Fibroblast of skin of abdomen (primary cell): ENCODE measurements around the gene ORAI3.
A peak's percentile ranks its signal among the peaks of the same experiment; 100 is the strongest.

ENCODE experiments used
- DNase-seq: peaks from one replicate; pipeline ENCODE4 v3.0.0-alpha.2; 2013

Gene ORAI3

GRCh38 chr16:30992276-30992780, 43.5 kb downstream of the ORAI3 start:
- DNase-seq, result no peak

- no peak for DNase-seq
Measured at GRCh38 chr16:30992931-30993816, 44.3 kb downstream of the ORAI3 start.

- DNase-seq, result no peak
Measured at GRCh38 chr16:30995927-30996323, 47.1 kb downstream of the ORAI3 start.

DNA sequence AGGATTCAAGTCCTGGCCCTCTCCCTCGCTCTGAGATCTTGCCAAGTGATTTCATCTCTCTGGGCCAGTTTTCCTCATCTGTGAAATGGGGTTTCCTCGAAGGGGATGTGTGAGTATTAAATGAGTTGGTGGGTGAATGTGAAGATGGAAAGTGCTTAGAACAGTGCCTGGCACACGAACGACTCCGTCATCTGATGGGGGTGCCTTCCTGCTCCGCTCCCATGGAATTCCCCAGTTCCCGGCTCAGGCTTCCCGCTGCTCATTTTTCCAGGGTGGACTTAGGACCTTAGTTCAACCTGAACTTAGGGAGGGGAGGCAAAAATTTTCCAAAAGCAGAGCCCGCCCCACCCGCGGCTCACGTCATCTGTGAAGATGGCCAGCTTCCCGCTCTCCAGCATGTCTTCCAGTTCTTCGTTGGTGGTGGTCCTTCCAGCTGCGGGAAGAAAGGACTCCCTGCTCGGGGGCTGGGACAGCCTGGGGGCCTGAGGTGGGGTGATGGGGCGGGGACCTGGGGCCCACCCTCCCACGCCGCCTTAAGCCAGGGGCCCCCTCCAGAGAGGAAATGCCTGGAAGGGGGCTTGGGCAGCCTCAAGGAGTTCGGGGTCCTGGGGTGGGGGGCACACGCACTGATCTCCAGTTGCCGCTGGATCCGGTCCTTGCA, 47.6 kb downstream of the ORAI3 start:
- DNase-seq, result no peak

DNA sequence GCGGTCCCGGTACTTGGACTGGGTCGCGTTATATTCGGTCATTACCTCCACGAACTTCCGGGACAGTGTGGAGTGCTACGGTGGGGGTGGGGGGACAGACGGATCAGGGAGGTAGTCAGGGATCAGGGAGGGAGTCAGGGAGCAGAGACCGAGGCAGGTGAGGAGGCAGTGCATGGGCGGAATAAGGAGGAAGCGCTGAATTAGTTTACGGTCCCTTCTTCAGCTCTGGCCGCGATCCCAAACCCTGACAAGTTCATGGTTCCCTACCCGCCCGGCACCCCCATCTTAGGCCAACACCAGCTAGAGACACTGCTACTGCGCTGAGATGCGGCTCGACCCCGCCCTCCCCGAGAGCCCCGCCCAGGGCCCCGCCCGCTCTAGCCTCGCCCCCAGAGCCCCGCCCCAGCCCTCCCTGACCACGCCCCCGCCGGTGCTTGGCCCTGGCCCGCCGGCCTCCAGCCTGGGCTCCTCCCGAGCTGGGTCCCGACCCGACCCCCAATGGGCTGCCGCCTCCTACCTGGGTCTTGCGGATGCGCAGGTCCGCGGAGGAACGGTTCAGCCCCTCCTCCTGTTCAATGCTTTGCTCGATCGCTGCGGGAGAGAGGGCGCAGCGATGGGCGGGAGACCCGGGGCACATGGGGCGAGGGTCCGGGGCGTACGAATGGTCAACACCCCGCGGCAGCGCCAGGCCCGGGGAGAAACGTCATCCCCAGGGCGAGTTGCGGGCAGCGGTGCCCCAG, 48.3 kb downstream of the ORAI3 start:
- peak; percentile 75 for DNase-seq

DNA sequence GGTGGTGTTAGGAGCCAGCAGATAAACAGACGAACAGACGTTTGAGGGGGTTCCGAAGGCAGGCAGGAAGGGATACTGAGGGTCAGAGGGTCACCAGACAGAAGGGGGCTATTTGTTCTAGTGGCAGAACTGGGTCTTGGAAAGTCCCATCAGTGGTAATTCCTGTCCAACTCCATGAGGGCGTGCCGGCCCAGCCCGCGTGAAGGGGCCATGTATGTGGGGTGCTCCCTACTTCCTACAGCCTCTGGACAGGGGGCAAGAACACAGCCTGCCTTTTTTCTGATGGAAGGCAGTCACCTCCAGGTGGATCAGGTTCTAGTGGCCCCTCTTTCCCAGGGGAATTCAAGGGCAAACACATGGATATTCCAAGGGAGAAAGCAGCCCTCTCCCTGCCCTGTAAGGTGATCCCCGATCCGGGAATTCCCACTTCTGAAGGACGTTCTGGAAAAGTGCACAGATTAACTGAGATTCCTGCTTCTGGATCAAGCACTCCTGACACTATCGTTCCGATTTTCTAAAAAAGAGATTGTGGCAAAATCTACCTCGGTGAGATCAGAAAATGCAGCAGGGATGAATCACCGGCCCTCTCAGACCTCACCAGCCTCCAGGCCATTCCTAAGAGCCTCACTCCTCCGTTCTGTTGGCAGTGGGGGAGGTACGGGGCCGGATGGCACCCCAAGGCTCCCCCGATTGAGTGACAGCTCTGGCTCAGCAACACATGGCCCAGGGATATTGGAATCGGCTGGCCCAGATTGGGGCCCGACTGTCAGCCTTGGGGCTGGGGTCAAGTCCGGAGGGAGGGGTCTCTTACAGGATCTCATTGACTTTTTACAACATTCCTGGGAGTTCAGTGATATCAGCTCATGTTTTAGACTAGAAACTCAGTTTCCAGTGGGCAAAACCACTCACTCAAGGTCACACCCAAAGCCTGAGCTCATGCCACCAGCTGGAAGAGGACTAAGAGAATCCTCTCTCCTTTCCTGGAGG, 49.1 kb downstream of the ORAI3 start:
- DNase-seq, result peak; percentile 84

DNA sequence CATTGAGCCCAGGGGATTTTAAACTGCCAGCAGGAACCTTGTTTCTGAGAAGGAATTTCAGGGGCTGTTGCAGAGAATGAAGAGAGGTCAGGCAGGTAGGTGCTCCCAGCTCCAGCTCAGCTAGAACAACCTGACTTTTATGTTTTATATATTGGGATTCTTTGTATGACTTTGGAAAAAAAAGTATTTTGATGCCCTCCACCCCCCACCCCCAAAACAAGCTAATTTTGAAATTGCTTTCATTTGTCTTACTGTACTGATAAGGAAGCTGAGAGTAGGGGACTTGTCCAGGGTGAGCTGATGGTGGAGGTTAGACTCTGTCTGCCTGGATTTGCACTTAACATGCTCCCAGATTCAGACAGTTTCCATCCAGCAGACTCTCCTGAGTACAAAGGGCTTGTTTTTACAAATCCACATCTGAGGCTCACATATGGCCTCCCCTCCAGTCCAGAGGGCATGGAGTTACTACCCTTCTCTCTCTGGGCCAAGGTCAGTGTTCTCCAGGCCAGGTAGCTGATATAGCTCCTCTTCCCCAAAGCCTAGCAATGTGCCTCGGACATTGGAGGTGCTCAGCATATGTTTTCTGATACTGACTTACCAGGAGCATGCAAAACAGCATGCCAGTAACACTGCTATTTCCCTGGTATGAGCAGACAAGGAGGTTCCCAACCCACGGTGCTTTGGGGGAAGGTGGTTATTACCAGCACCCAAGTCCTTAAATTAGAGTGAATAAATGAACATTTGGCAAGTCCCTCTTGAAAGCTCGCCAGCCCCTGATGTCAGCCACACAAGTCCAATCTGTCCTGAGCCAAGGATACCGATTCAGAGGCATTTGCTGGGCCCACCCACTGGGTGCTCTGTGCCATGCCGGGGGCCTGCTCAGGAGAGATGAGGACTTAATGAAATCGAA, 50.2 kb downstream of the ORAI3 start:
- DNase-seq, result no peak

DNA sequence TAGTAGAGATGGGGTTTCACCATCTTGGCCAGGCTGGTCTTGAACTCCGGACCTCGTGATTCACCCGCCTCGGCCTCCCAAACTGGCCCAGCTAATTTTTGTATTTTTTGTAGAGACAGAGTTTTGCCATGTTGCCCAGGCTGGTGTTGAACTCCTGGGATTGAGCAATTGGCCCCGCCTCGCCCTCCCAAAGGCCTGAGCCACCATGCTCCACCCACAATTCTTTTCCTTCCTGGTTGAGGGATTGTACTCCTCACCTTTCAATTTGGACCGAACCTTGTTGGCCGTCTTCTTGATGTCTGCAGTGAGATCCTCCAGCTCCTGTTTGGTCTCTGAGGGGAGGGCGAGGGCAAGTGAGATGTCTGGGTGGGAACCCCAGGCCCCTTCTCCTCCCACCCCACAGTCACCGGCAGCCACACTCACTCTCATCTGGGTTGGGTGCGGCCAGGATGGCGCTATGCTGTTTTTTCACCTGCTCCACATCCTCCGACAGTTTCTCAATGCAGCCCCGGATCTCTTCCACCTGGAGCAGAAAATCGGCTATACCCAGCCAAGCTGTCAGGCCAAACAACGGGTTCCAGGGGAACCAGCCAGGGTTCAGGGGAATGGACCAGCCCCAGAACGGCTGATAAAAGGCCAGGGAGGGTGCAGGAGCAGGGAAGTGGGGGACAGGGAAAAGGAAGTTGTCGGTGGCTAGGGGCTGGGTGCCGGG, 52.0 kb downstream of the ORAI3 start:
- no peak for DNase-seq

DNA sequence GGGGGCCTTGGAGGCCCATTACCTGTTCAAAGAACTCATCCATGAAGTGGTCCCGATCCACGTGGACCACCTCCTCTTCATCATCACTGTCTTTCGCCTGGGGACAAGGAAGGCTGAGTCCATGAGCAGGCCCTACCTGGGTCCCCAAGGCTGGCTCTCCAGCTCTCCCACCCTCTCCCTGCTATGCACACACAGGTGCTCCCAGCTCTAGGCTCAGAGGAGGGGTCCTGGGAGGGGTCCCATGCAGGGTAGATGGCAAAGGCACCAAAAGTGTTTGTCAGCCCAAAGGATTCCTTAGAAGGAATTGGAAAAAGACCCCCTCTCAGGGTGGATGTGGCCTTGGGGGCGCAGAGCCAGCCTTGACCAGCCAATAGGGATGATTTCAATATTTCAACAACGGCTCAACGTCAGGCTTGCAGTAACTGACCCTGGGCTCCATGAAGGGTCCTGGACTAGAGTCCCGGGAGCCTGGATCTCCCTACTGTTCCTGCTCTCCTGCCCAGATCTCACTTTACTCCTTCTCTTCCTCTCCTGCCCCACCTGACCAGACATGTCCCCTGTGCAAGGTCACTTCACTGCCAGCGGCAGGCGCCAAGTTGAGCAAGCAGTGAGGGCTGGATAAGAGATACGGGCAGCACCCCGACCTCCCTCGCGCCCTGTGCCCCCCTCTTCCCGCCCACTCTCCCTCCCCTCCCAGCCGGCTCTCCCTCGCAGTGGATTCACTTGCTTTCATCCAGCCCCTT, 52.8 kb downstream of the ORAI3 start:
- DNase-seq, result no peak

DNA sequence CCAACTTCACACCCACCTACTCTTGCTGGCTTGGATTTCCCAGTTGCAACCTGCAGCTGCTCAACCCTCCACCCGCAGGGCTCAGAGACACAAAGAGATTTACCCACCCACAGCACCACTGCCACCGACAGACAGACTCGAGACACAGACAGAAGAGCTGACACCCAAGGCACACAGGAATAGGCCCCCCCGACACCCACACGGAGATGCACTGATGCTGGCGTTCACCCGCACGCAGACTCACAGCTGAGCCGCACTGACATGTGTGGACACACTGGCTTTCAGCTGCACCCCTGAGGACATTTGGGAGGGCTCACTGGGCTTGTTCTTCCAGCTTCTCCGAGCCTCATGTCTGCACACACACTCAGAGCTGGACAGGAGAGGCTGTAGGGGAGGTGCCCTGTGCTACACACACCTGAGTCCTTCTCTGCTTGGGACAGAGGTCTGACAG, 53.4 kb downstream of the ORAI3 start:
- DNase-seq, result no peak

DNA sequence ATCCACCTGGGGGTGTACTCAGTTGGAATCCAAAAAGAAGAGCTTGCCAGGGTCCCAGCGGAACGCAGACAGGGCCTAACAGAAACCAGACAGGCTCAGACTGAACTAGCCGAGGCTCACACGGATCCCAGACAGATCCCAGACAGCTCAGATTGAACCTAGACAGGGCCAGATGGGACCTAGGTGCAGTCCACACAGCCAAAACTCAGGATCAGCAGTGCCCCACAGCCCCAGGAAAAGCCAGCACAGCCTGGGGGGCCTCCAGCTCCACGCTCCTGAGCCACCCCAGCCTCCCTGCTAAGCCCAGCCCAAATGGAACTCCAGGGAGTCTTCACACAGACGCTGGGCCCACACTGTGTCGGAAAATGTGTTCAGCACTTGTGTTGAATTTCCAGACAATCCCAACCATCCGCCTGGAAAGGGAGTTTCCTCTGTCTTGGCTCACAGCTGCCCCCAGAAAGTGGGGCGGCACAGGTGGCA, 54.0 kb downstream of the ORAI3 start:
- DNase-seq, result peak; percentile 72

- DNase-seq, result no peak
Measured at GRCh38 chr16:31003744-31004143, 54.9 kb downstream of the ORAI3 start.
